Muscle of leg (tissue), 16 donors: ENCODE results near the gene C5orf58. TPM values are rescaled to one million over a fixed set of nuclear protein-coding genes. Genes with fewer than 3 reads are reported as not detected.

Source experiments
- DNase-seq: peaks from one replicate; pipeline ENCODE4 v3.0.0; 2013
- H3K27ac ChIP-seq: one replicate; pipeline ENCODE4 v1.5.1; 2013; ENCODE audit warnings: mild to moderate bottlenecking, low read length, control low read depth
- H3K27me3 ChIP-seq: one replicate; pipeline ENCODE4 v1.6.1; 2013; ENCODE audit warnings: low read length; ENCODE audit not compliant: control insufficient read depth, insufficient read depth
- H3K36me3 ChIP-seq: one replicate; pipeline ENCODE4 v1.6.1; 2013; ENCODE audit warnings: low read length; ENCODE audit not compliant: control insufficient read depth, insufficient read depth
- H3K4me1 ChIP-seq: one replicate; pipeline ENCODE4 v1.6.1; 2013; ENCODE audit warnings: low read length; ENCODE audit not compliant: control insufficient read depth, insufficient read depth
- H3K4me3 ChIP-seq: one replicate; pipeline ENCODE4 v1.5.1; 2013; ENCODE audit warnings: low read length, control low read depth
- H3K9me3 ChIP-seq: replicated peaks from 2 replicates; pipeline ENCODE4 v1.6.1; 2013; ENCODE audit warnings: low read depth, low read length; ENCODE audit not compliant: control insufficient read depth
- WGBS: methylation state at CpG from one replicate; pipeline ENCODE4 v1.1.5; 2013; ENCODE audit warnings: missing lambda C conversion rate; ENCODE audit not compliant: insufficient coverage; 5-methylcytosine and 5-hydroxymethylcytosine counted together
- long read RNA-seq, 11 donors: transcript quantifications; one replicate each; lab custom pipeline, GENCODE V29; 2026
- polyA plus RNA-seq, 8 donors: library from polyadenylated mRNA; unstranded; fragments of 120-200 nt; gene quantifications; one replicate each; pipeline versions ENCODE4 v1.2.1 to v1.2.3, GENCODE V29; 2013; ENCODE audit warnings: inconsistent platforms in 1 of 8, low replicate concordance in 1 of 8; ENCODE audit not compliant: insufficient read length in 8 of 8, insufficient read depth in 1 of 8
- total RNA-seq: library from RNA; stranded (reverse); fragments of 120-200 nt; gene quantifications from one replicate; pipeline ENCODE4 v1.2.4, GENCODE V29; 2013

C5orf58 gene
- not detected for total RNA-seq
- under 1 TPM in 5 of 8 donors, not detected in 3; 0.18 to 0.34 (median 0.24) TPM for polyA plus RNA-seq
- long read RNA-seq, donor 1 = 0 reads
- long read RNA-seq, donor 2 = 0 reads
- long read RNA-seq, donor 3 = 0 reads
- long read RNA-seq, donor 4 = 0 reads
- long read RNA-seq, donor 5 = 0 reads
- long read RNA-seq, donor 6 = 0 reads
- long read RNA-seq, donor 7 = 0 reads
- long read RNA-seq, donor 8 = 0 reads
- long read RNA-seq, donor 9 = 0 reads
- long read RNA-seq, donor 10 = 0 reads
- long read RNA-seq, donor 11 = 0 reads

DNA sequence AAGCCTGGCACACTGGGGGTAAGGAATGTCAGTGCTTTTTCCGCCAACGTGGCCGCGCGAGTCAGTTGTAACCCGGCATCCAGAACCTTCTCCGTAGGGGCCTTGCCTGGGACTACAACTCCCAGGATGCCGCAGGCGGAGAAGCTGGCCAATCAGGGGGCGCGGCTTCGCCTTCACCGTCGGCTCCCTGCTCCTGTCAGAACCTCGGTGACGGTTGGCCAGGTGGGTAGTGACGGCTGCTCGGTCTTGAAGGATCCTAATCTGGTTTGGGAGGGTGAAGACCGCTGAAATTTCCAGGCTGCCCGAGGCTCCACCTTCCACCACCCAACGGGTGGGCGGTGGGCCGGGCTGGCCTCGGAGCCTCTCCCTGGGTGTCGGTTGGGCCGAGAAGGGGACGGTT lies at the start of gene C5orf58:
Gene C5orf58, plus strand, starts transcription at position 200 of the 400 bp plus-strand sequence. CDS start 1,992 bp downstream, outside the sequence.
- Histone ChIP-seq H3K4me3 (no peak within 1 kb of the TSS), H3K27me3 (no peaks in the 10 kb centered on the region), H3K9me3 (no peaks in the 10 kb centered on the region), H3K36me3 (no peaks in the 10 kb centered on the region), H3K4me1 (peaks cover 3% of the 10 kb centered on the region), H3K27ac (no peak within 1 kb of the TSS)
- no peak for DNase-seq
- WGBS = 97% methylated on average over 26 of the region's 27 CpGs

GRCh38 chr5:170183816-170184687 lies 48.7 kb upstream of the C5orf58 start:
- WGBS = 53% methylated on average over 4 of the region's 12 CpGs
- Histone ChIP-seq H3K9me3 (no peaks in the 10 kb centered on the region), H3K27ac (no peak overlapping the region), H3K4me3 (no peak overlapping the region), H3K4me1 (no peaks in the 10 kb centered on the region), H3K36me3 (no peaks in the 10 kb centered on the region), H3K27me3 (no peaks in the 10 kb centered on the region)
- DNase-seq = peak; percentile 57

DNA sequence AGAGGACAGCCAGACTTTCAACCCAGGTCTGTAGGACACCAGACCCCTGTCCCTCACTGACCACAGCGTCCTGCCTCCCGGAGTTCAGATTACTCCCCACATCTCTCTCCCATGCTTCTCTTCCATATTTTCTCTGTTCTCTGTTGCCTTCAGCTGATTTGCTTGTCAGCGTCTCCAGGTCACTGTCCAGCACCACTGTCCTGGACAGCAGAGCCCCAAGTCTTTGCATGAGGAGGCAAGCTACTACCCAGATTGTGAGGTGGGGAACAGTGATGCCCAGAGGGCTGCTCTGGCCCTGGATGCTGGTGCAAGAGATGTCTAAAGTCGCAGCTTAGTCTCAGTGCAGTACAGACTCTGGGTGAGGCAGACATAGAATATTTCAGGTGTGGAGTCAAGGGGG lies 48.0 kb upstream of the C5orf58 start:
- Histone ChIP-seq H3K27me3 (no peaks in the 10 kb centered on the region), H3K4me1 (no peaks in the 10 kb centered on the region), H3K27ac (no peak overlapping the region), H3K36me3 (no peaks in the 10 kb centered on the region), H3K9me3 (no peaks in the 10 kb centered on the region), H3K4me3 (no peak overlapping the region)
- WGBS = 77% methylated on average over 4 of the region's 4 CpGs
- DNase-seq = no peak

DNA sequence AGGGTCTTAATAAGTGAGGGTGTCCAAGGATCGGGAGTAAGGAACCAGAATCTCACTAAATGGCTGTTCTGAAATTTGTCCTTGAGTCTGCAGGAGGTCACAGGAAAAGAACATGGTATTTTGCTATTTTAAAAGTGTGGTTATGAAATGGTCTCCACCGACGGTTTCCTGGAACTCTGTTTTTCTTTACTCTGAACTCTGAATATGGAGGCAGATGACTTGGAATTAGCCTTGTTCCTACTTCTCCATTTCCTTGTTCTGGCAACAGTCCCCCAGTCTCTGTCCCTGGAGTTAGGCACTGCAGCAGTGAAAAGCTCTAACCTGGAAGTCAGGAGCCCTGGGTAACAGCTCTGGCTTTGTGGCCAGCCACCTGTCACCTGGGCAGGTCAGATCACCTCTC lies 46.6 kb upstream of the C5orf58 start:
- no peaks in the 10 kb centered on the region for H3K9me3 ChIP-seq
- no peaks in the 10 kb centered on the region for H3K4me1 ChIP-seq
- WGBS = 46% methylated on average over 3 of the region's 3 CpGs
- no peaks in the 10 kb centered on the region for H3K36me3 ChIP-seq
- no peak overlapping the region for H3K4me3 ChIP-seq
- no peak overlapping the region for H3K27ac ChIP-seq
- H3K27me3 ChIP-seq = no peaks in the 10 kb centered on the region
- DNase-seq = no peak

DNA sequence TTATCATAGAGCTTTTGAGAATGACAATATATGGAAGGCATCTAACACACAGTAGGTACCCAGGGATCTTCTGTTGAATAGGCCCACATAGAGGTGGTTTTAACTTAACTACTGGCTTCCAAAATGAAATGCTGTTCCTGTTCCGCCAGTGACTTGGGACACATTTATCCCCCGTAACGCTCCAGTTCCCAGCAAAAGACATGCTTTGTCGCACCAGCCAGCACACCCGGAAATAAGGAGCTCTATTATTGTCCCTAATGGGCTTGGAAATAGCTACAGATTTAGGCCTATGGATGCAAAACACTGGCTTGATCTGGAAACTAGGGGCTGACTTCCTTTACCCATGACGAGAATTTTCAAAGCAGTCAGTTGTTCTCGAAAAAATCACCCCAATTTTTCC lies 45.9 kb upstream of the C5orf58 start:
- no peaks in the 10 kb centered on the region for H3K36me3 ChIP-seq
- 88% methylated on average over 4 of the region's 7 CpGs for WGBS
- H3K4me3 ChIP-seq = no peak overlapping the region
- no peaks in the 10 kb centered on the region for H3K4me1 ChIP-seq
- no peaks in the 10 kb centered on the region for H3K9me3 ChIP-seq
- no peak for DNase-seq
- no peaks in the 10 kb centered on the region for H3K27me3 ChIP-seq
- no peak overlapping the region for H3K27ac ChIP-seq

- Histone ChIP-seq H3K4me1 (no peaks in the 10 kb centered on the region), H3K27me3 (no peaks in the 10 kb centered on the region), H3K9me3 (no peaks in the 10 kb centered on the region), H3K27ac (no peak overlapping the region), H3K36me3 (no peaks in the 10 kb centered on the region), H3K4me3 (no peak overlapping the region)
- 100% methylated on average over 1 of the region's 6 CpGs for WGBS
- no peak for DNase-seq
These were observed 42.2 kb upstream of the C5orf58 start for GRCh38 chr5:170190436-170191134.

DNA sequence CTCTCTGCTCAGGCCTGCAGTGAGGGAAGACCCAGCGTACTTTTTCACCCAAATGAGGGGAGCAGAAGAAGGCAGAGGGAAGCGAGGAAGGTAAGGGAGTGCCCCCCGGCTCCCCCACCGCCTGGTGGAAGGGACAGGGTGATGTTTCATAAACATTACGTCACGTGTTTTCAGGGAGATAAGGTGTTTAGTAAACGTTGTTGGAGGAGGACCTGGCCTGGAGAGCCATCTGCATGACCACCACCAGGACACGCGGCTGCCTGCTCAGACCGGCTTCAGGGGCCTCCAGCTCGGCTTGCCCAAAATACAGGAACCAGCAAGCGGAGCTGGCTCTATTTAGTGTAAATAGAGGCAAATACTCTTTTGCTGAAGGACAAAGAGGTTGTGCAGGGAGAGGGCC lies 40.0 kb upstream of the C5orf58 start:
- Histone ChIP-seq H3K27me3 (no peaks in the 10 kb centered on the region), H3K4me3 (no peak overlapping the region), H3K27ac (no peak overlapping the region), H3K4me1 (no peaks in the 10 kb centered on the region), H3K36me3 (no peaks in the 10 kb centered on the region), H3K9me3 (no peaks in the 10 kb centered on the region)
- 88% methylated on average over 11 of the region's 12 CpGs for WGBS
- DNase-seq = no peak

- no peaks in the 10 kb centered on the region for H3K4me1 ChIP-seq
- H3K27ac ChIP-seq = no peak overlapping the region
- no peak for DNase-seq
- no peak overlapping the region for H3K4me3 ChIP-seq
- H3K27me3 ChIP-seq = no peaks in the 10 kb centered on the region
- no peaks in the 10 kb centered on the region for H3K9me3 ChIP-seq
- no peaks in the 10 kb centered on the region for H3K36me3 ChIP-seq
- WGBS = 29% methylated on average over 3 of the region's 4 CpGs
These were observed 36.8 kb upstream of the C5orf58 start for GRCh38 chr5:170195961-170196360.

DNA sequence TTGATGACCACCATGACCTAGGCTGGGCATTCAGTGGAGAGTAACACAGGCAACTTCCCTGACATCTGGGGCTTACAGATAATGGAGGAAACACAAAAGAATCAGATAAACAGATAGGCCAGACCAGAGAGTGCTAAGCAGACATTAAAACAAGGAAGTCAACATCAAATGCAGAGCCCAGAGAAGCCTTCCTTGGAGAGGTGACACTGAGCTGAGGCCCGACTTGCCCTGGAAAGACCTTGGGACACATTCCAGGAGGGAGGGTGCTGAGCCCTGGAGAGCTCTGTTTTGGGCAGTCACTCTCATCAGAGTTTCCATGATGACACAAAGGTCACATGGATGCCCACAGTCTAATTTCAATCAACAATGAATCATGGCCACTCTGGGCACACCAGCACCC lies 31.9 kb upstream of the C5orf58 start:
- H3K4me3 ChIP-seq = no peak overlapping the region
- H3K27me3 ChIP-seq = peaks cover 2% of the 10 kb centered on the region
- H3K27ac ChIP-seq = no peak overlapping the region
- no peaks in the 10 kb centered on the region for H3K9me3 ChIP-seq
- no peak for DNase-seq
- no peaks in the 10 kb centered on the region for H3K36me3 ChIP-seq
- no CpG with 5 or more reads among the region's 1 CpG for WGBS
- H3K4me1 ChIP-seq = no peaks in the 10 kb centered on the region

- no peak overlapping the region for H3K4me3 ChIP-seq
- no peaks in the 10 kb centered on the region for H3K36me3 ChIP-seq
- H3K27me3 ChIP-seq = peaks cover 2% of the 10 kb centered on the region
- no peaks in the 10 kb centered on the region for H3K4me1 ChIP-seq
- WGBS = 100% methylated on average over 1 of the region's 2 CpGs
- H3K27ac ChIP-seq = no peak overlapping the region
- DNase-seq = no peak
- no peaks in the 10 kb centered on the region for H3K9me3 ChIP-seq
These were observed 31.5 kb upstream of the C5orf58 start for GRCh38 chr5:170201311-170201710.
